22Rv1 (cell line): ENCODE measurements around the gene ERVK3-1.

Experiments
- ZFX ChIP-seq: fragments of 450-650 bp; IDR thresholded peaks from 2 replicates; pipeline ENCODE4 v1.6.1; 2017; ENCODE audit warnings: antibody characterized with exemption, borderline replicate concordance
- TF ChIP-seq, protein P1 (sequence below): fragments of 450-650 bp; IDR thresholded peaks from 2 replicates; pipeline ENCODE4 v1.5.1; 2017; ENCODE audit warnings: mild to moderate bottlenecking

DNA sequence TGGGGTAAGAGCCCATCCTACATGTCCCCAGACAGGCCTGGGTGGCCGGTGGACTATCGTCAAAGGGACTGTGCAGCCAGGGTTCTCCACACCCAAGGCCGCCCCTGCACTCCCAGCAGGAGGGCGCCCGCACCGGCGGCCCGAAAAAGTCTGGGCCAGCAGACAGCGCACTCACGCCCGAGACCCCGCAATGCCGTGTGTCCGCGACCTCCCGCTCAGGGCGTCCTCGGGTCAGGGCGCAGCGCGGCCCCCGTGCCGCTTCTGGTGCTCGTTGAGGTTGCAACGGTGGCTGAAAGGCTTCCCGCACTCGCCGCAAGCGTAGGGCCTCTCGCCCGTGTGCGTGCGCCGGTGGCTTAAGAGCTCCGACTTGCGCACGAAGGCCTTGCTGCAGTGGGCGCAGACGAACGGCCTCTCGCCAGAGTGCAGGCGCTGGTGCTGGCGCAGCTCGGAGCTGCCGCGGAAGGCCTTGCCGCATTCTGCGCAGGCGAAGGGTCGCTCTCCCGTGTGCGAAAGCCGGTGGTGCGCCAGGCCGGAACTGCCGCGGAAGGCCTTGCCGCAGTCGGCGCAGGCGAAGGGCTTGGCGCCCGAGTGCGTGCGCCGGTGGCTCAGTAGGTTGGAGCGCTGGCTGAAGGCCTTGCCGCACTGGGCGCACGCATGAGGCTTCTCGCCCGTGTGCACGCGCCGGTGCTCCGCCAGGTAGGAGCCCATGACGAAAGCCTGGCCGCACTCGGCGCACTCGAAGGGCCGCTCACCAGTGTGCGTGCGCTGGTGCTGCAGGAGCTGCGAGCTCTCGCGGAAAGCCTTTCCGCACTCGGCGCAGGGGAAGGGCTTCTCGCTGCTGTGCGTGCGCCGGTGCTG, 51.0 kb downstream of the ERVK3-1 start:
- TF ChIP-seq, protein P1, sequence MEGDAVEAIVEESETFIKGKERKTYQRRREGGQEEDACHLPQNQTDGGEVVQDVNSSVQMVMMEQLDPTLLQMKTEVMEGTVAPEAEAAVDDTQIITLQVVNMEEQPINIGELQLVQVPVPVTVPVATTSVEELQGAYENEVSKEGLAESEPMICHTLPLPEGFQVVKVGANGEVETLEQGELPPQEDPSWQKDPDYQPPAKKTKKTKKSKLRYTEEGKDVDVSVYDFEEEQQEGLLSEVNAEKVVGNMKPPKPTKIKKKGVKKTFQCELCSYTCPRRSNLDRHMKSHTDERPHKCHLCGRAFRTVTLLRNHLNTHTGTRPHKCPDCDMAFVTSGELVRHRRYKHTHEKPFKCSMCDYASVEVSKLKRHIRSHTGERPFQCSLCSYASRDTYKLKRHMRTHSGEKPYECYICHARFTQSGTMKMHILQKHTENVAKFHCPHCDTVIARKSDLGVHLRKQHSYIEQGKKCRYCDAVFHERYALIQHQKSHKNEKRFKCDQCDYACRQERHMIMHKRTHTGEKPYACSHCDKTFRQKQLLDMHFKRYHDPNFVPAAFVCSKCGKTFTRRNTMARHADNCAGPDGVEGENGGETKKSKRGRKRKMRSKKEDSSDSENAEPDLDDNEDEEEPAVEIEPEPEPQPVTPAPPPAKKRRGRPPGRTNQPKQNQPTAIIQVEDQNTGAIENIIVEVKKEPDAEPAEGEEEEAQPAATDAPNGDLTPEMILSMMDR = no peak
- no peak for TF ChIP-seq ZFX
